Coronary artery (tissue), 2 donors: ENCODE results near the gene TMA16.

Experiments used
- DNase-seq: peaks from one replicate; pipeline ENCODE4 v3.0.0-alpha.2; 2017; ENCODE audit warnings: low spot score
- H3K27ac ChIP-seq, 2 donors: fragments of 200-600 bp; sonication (generic); one replicate each; pipeline ENCODE4 v1.5.1; 2016 to 2019
- H3K4me3 ChIP-seq: fragments of 200-600 bp; sonication (generic); 2 replicates; pipeline ENCODE4 v1.5.1; 2016; ENCODE audit warnings: mild to moderate bottlenecking, moderate library complexity
- TF ChIP-seq, protein P1 (sequence below): fragments of 200-600 bp; sonication (generic); IDR thresholded peaks from one replicate; pipeline ENCODE4 v1.5.1; 2019; ENCODE audit warnings: antibody characterized with exemption

Gene TMA16

DNA sequence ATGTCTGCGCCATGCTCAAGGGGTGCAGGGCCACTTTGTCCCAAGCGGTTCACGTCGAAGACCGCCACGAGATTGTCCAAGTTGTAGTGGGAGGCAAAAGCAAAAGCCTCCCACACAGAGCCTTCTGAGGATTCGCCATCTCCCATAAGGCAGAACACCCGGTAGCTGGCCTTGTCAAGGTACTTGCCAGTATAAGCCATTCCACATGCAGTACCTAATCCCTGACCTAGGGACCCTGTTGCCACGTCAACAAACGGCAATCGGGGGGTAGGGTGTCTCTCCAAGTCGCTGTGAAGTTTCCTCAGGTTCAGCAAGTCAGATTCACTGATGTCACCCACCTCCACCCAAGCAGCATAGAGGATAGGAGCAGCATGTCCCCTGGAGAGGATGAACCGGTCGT, 21.4 kb upstream of the TMA16 start:
- Histone ChIP-seq H3K4me3 (no peak overlapping the region), H3K27ac (no peak overlapping the region)
- TF ChIP-seq, protein P1, sequence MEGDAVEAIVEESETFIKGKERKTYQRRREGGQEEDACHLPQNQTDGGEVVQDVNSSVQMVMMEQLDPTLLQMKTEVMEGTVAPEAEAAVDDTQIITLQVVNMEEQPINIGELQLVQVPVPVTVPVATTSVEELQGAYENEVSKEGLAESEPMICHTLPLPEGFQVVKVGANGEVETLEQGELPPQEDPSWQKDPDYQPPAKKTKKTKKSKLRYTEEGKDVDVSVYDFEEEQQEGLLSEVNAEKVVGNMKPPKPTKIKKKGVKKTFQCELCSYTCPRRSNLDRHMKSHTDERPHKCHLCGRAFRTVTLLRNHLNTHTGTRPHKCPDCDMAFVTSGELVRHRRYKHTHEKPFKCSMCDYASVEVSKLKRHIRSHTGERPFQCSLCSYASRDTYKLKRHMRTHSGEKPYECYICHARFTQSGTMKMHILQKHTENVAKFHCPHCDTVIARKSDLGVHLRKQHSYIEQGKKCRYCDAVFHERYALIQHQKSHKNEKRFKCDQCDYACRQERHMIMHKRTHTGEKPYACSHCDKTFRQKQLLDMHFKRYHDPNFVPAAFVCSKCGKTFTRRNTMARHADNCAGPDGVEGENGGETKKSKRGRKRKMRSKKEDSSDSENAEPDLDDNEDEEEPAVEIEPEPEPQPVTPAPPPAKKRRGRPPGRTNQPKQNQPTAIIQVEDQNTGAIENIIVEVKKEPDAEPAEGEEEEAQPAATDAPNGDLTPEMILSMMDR: no peak
- no peak for DNase-seq

DNA sequence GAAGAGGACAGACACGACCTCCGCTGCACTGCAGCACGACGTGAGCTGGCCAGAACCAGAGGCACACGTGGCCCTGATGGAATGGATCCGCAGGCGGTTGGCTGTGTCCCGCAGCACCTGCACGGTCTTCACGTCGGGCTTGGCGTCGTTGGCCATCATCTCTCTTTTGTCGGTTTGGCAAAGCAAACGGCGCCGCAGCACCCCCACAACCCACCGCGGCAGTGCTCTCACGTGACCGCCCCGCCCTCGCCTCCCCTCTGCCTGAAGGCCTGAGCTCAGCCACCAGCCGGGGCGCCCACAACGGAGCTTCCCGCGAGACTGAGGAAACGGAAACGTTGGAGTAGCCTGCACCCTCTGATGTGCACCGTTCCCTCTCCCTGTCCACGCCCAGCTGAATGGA, 20.9 kb upstream of the TMA16 start, which contains the start of gene TKTL2:
Gene TKTL2, minus strand, starts transcription at position 179 of the 400 bp plus-strand sequence. Its CDS starts 20 bp downstream, at position 159.
- H3K4me3 ChIP-seq: no peak within 1 kb of the TSS
- H3K27ac ChIP-seq: no peak within 1 kb of the TSS
- TF ChIP-seq, protein P1: no peak
- no peak for DNase-seq

DNA sequence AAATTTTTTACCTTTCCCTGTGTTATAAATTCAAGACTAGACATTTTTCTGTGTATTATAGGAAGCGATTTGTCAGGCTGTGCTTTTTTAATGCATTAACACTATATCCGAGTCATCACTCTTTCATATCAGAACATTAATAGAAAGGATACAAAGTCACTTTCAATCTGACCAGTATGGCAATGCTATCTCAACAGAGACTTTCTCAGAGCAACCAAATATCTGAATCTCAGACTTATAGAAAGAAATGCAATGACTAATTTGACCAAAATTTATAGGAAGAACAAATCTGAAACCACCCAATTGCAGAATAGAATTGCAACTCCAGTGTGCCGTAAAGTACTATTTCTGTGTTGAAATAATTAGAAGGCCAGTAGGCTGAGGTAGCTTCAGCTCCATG, 20.5 kb upstream of the TMA16 start:
- no peak overlapping the region for H3K27ac ChIP-seq
- TF ChIP-seq, protein P1: no peak
- DNase-seq: no peak
- no peak overlapping the region for H3K4me3 ChIP-seq

DNA sequence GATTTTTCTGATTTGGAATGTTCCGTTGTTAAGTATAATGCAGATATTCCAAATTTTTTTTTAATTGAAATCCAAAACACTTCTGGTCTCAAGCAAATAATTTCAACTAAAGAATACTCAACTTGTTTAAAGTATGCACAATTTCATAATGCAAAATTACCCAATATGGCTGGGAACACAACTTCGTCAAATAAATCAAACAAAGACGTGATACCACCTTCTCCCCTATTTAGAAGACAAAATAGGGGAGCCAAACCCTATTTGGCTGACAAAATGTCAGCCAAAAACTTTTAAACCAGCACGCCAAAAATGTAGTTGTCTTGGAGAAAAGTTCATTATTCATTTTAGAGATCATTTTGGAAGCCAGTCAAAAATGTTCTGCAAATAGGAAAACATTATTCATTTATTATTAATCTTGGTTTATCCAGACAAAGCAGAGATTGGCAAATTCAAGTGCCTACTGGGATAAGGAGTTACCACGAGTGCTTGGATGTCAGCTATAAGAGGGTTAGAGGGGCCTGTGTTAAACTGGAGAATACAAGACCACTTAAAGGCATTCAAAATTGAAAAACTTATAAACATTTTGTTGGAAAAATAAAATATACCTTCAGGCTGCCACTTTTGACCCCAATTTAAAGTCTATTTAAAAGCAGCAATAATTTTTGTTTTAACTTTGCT, 17.6 kb upstream of the TMA16 start:
- DNase-seq: no peak
- no peak overlapping the region for H3K27ac ChIP-seq
- no peak overlapping the region for H3K4me3 ChIP-seq
- TF ChIP-seq, protein P1: no peak

DNA sequence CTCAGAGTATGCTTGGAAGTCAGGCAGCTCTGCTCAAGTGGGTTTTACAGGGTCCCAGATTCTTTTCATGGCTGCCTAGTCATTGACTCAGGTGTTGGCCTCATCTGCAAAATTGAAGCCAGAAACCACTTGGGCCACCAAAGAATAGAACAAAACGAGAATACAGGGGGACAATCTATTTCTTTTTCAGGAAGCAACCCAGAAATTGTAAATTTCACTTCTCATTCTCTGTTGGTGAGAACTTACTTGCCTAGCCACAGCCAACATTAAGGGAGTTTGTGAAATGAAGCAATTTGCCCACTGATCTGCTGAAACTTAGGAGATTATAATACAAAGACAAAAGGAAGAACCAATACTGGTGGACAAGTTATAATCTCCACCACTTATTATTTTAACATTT, 12.3 kb upstream of the TMA16 start:
- TF ChIP-seq, protein P1: no peak
- Histone ChIP-seq H3K4me3 (no peak overlapping the region), H3K27ac (no peak overlapping the region)
- no peak for DNase-seq

DNA sequence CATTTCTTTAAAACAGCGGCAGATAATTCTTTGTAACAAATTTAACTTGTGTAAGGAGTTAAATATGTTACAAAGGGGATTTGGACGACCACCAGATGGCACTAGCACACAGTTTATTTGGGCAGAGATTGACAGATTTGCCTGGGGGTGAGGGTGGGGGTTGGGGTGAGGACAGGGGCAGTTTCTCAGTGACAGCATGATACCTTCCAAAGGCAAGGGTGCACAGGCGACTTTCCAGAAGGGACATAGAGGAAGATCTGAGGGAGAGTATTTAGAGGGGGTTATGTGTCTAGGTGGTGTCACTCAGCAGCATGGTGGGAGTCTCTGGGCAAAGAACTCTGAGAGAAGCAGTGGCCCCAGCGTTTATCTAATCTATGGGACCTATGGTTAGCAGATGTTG, 9.6 kb upstream of the TMA16 start:
- Histone ChIP-seq H3K4me3 (no peak overlapping the region), H3K27ac (no peak overlapping the region)
- TF ChIP-seq, protein P1: peak; percentile 37
- no peak for DNase-seq

DNA sequence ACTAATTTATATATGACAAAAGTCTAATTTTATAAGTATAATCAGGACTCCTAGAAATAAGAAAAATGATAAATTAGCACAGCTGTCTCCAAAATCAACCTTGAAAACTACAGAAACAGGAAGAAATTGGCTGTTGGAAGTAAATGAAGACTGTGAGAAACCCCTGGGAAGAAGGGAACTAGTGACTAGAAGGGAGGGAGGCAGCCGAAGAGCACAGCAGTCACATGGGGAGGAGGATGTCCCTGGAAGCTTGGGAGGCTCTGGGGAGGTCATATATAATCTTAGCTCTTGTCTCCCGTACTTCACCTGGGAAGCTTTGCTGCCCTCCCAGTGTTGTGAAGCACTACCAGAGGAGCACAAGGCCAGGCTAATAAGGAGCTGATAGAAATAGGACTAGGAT, 8.9 kb upstream of the TMA16 start:
- H3K4me3 ChIP-seq: no peak overlapping the region
- TF ChIP-seq, protein P1: no peak
- no peak overlapping the region for H3K27ac ChIP-seq
- no peak for DNase-seq
